ENCODE measurements around the gene MYL5. TPM values are rescaled to one million over a fixed set of nuclear protein-coding genes. Genes with fewer than 3 reads are reported as not detected.

MYL5 gene
- total and polyA plus RNA-seq, 2 of the 4 experiments (the other 2 are of a cell fraction) = 9.1 to 16.0 TPM

DNA sequence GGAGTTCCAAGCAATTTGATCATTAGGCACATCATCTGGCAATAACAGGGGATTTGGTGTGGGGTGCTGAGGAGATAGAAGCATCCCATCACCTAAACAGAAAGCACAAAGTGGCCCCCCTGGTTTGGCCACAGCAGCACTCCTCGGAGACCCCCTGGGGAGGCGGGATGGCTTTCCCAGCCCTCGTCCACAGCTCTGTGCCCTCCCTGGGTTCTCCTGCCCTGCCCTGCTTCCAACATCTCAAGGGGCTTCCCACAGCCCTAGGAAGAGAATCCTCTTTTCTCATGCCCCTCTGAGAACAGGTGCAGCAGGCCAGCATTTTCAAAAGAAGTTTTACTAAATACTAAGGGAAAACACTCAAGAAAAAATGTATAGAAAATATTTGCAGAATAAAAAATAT lies 13.1 kb upstream of the MYL5 start:
- ChIA-PET CTCF (no interaction called here), POLR2A (ENCODE audit: unreplicated experiment) (no interaction called here)
- no CpG with 5 or more reads among the region's 3 CpGs for WGBS, 2 experiments (ENCODE audit: extremely low coverage in 2 of 2, insufficient read length in 1 of 2)
- Histone ChIP-seq H3K9ac (ENCODE audit: low read depth, low read length) (no peak overlapping the region), H3K18ac (ENCODE audit: low read depth, low read length) (no peak overlapping the region), H2BK20ac (ENCODE audit: low read depth, low read length) (no peak overlapping the region), H2BK15ac (ENCODE audit: low read depth, low read length) (no peak overlapping the region), H2BK120ac (ENCODE audit: low read depth, low read length) (no peak overlapping the region), H3K4ac (ENCODE audit: low read depth, low read length) (no peak overlapping the region), H4K5ac (ENCODE audit: low read depth, low read length) (no peak overlapping the region), H3K56ac (ENCODE audit: extremely low read depth, insufficient read depth, low read length) (no peak overlapping the region), H3K27me3 (ENCODE audit: control insufficient read depth, insufficient read depth, low read length) (peaks cover 4% of the 10 kb centered on the region; the same call in 1 of the 2 replicates), H3K27ac (ENCODE audit: insufficient read depth, low read length) (no peak overlapping the region), H4K20me1 (ENCODE audit: insufficient read depth, low read length) (no peaks in the 10 kb centered on the region), H3K36me3 (ENCODE audit: control insufficient read depth, insufficient read depth, low read length) (no peaks in the 10 kb centered on the region), H3K4me3 (ENCODE audit: insufficient read depth, low read depth, low read length) (no peak overlapping the region), H2AK5ac (ENCODE audit: low read depth, low read length) (no peak overlapping the region), H3K9me3 (ENCODE audit: control insufficient read depth, insufficient read depth, low read length) (peaks cover 16% of the 10 kb centered on the region), H3K14ac (replicated peaks; ENCODE audit: low read depth, low read length) (no peak overlapping the region), H4K8ac (ENCODE audit: low read depth in 2 of 2, low read length in 2 of 2) (no peak overlapping the region), H3K9me1 (ENCODE audit: insufficient read depth, low read length) (no peaks in the 10 kb centered on the region), H3K23ac (ENCODE audit: low read depth, low read length) (no peak overlapping the region), H2AK9ac (replicated peaks; ENCODE audit: low read depth, low read length, poor library complexity) (no peak overlapping the region), H2BK5ac (ENCODE audit: low read depth, low read length, poor library complexity, severe bottlenecking) (no peak overlapping the region), H3K4me2 (ENCODE audit: low read depth, low read length) (no peak overlapping the region), H3K79me1 (ENCODE audit: low read depth in 1 of 2, low read length in 2 of 2) (no peaks in the 10 kb centered on the region), H2AFZ (replicated peaks; ENCODE audit: low read length, poor library complexity) (no peak overlapping the region), H3K4me1 (ENCODE audit: control insufficient read depth, insufficient read depth, low read length) (no peaks in the 10 kb centered on the region), H4K91ac (ENCODE audit: insufficient read depth, low read depth, low read length) (no peak overlapping the region)
- DNase-seq (no peak), ATAC-seq (ENCODE audit: low read depth) (no peak)
- dilution Hi-C loops (cut with HindIII; ENCODE audit: low sequenced_read_pairs, unreplicated experiment) (no loop called here), intact Hi-C loops (cut with micrococcal nuclease) (no loop called here), in situ Hi-C loops (cut with MboI; ENCODE audit: low sequenced_read_pairs) (no loop called here)
- TF ChIP-seq MAFK (IDR thresholded peaks at IDR 0.05; ENCODE audit: low read depth, low read length) (no peak), POLR2A (IDR thresholded peaks at IDR 0.05; ENCODE audit: low read depth, low read length) (no peak), BHLHE40 (IDR thresholded peaks at IDR 0.05; ENCODE audit: low read depth, low read length) (no peak), SMC3 (IDR thresholded peaks at IDR 0.05; ENCODE audit: low read depth, low read length) (no peak), CHD1 (IDR thresholded peaks at IDR 0.05; ENCODE audit: low read depth, low read length) (no peak), MXI1 (IDR thresholded peaks at IDR 0.05; ENCODE audit: borderline replicate concordance, low read depth, low read length) (no peak), CEBPB (IDR thresholded peaks at IDR 0.05; ENCODE audit: low read depth, low read length) (no peak), USF2 (IDR thresholded peaks at IDR 0.05; ENCODE audit: low read depth, low read length) (no peak), CTCF (conservative IDR thresholded peaks at IDR 0.05; ENCODE audit: low read depth, low read length) (no peak), FOS (IDR thresholded peaks at IDR 0.05; ENCODE audit: low read depth, low read length) (no peak), NFE2L2 (IDR thresholded peaks at IDR 0.05; ENCODE audit: low read depth, low read length) (no peak), RCOR1 (IDR thresholded peaks at IDR 0.05; ENCODE audit: insufficient replicate concordance, low read length) (no peak), RAD21 (IDR thresholded peaks at IDR 0.05; ENCODE audit: low read length) (no peak), MAZ (IDR thresholded peaks at IDR 0.05; ENCODE audit: borderline replicate concordance, low read depth, low read length) (no peak), RFX5 (IDR thresholded peaks at IDR 0.05; ENCODE audit: low read depth, low read length) (no peak)
- TF ChIP-seq, protein P1, sequence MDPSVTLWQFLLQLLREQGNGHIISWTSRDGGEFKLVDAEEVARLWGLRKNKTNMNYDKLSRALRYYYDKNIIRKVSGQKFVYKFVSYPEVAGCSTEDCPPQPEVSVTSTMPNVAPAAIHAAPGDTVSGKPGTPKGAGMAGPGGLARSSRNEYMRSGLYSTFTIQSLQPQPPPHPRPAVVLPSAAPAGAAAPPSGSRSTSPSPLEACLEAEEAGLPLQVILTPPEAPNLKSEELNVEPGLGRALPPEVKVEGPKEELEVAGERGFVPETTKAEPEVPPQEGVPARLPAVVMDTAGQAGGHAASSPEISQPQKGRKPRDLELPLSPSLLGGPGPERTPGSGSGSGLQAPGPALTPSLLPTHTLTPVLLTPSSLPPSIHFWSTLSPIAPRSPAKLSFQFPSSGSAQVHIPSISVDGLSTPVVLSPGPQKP (IDR thresholded peaks at IDR 0.05; ENCODE audit: borderline replicate concordance, low read depth, low read length) = no peak
- BruUV-seq (replicated peaks) = no TSS peak

All from IMR-90 (cell line).